Neural crest cell (in vitro differentiated cells): ENCODE results near the gene ZMYND12. TPM values are rescaled to one million over a fixed set of nuclear protein-coding genes. Genes with fewer than 3 reads are reported as not detected.

Source experiments
- DNase-seq: peaks from one replicate; pipeline ENCODE4 v3.0.0; 2021; ENCODE audit warnings: low read depth, mixed read lengths, low spot score
- H3K27ac Mint-ChIP-seq: one replicate; pipeline ENCODE4 v1.8.0; 2021; ENCODE audit warnings: mild to moderate bottlenecking, mixed read lengths; ENCODE audit not compliant: unreplicated experiment
- H3K27me3 Mint-ChIP-seq: 2 replicates; pipeline ENCODE4 v1.8.0; 2021; ENCODE audit warnings: low read depth, mild to moderate bottlenecking, mixed read lengths
- H3K36me3 Mint-ChIP-seq: 2 replicates; pipeline ENCODE4 v1.8.0; 2021; ENCODE audit warnings: low read depth, mild to moderate bottlenecking, mixed read lengths
- H3K4me1 Mint-ChIP-seq: 2 replicates; pipeline ENCODE4 v1.8.0; 2021; ENCODE audit warnings: mixed read lengths
- H3K4me3 Mint-ChIP-seq: one replicate; pipeline ENCODE4 v1.8.0; 2021; ENCODE audit warnings: mild to moderate bottlenecking, mixed read lengths
- H3K9me3 Mint-ChIP-seq: 2 replicates; pipeline ENCODE4 v1.8.0; 2021; ENCODE audit warnings: mixed read lengths
- CTCF ChIP-seq: fragments of 200-600 bp; sonication (generic); conservative IDR thresholded peaks from 2 replicates; pipeline ENCODE4 v1.5.0; 2021; ENCODE audit warnings: antibody characterized with exemption, mild to moderate bottlenecking
- total RNA-seq: library from RNA; stranded (reverse); gene quantifications from 2 replicates; pipeline ENCODE4 v1.2.1, GENCODE V29; 2021

ZMYND12 gene
- total RNA-seq, 1 donor from 2014 or later: 0.61 TPM

- no peaks in the 10 kb centered on the region for H3K27me3 Mint-ChIP-seq
- TF ChIP-seq CTCF: no peak
- H3K4me3 Mint-ChIP-seq: no peak overlapping the region
- H3K9me3 Mint-ChIP-seq: no peaks in the 10 kb centered on the region
- no peaks in the 10 kb centered on the region for H3K4me1 Mint-ChIP-seq
- no peak overlapping the region for H3K27ac Mint-ChIP-seq
- no peaks in the 10 kb centered on the region for H3K36me3 Mint-ChIP-seq
- DNase-seq: no peak
Measured at GRCh38 chr1:42469727-42470126, 13.9 kb upstream of the ZMYND12 start.

- Mint-ChIP-seq H3K4me3 (no peak overlapping the region), H3K27ac (no peak overlapping the region), H3K27me3 (no peaks in the 10 kb centered on the region), H3K36me3 (no peaks in the 10 kb centered on the region), H3K4me1 (peaks cover 27% of the 10 kb centered on the region), H3K9me3 (no peaks in the 10 kb centered on the region)
- no peak for DNase-seq
- no peak for TF ChIP-seq CTCF
Measured at GRCh38 chr1:42466030-42466429, 10.2 kb upstream of the ZMYND12 start.

GRCh38 chr1:42463921-42464320 lies 8.1 kb upstream of the ZMYND12 start:
- no peaks in the 10 kb centered on the region for H3K36me3 Mint-ChIP-seq
- H3K4me3 Mint-ChIP-seq: peak overlapping the region; percentile 97
- TF ChIP-seq CTCF: no peak
- H3K27ac Mint-ChIP-seq: peak overlapping the region; percentile 0
- H3K4me1 Mint-ChIP-seq: peaks cover 27% of the 10 kb centered on the region
- no peaks in the 10 kb centered on the region for H3K9me3 Mint-ChIP-seq
- DNase-seq: no peak
- no peaks in the 10 kb centered on the region for H3K27me3 Mint-ChIP-seq

- Mint-ChIP-seq H3K27ac (peak within 1 kb of the TSS; percentile 90), H3K36me3 (peaks cover under 1% of the 10 kb centered on the region), H3K27me3 (no peaks in the 10 kb centered on the region), H3K9me3 (no peaks in the 10 kb centered on the region), H3K4me3 (peak within 1 kb of the TSS; percentile 97), H3K4me1 (peaks cover 29% of the 10 kb centered on the region)
- DNase-seq: peak; percentile 80
- TF ChIP-seq CTCF: no peak
Measured at GRCh38 chr1:42462828-42463763, 7.3 kb upstream of the ZMYND12 start, which contains the start of gene CCDC30. CCDC30 (plus strand) TSS chr1:42463286; CDS start chr1:42480552, 17,266 bp downstream.

- no peak overlapping the region for H3K27ac Mint-ChIP-seq
- H3K36me3 Mint-ChIP-seq: peaks cover 3% of the 10 kb centered on the region
- peaks cover 42% of the 10 kb centered on the region for H3K4me1 Mint-ChIP-seq
- DNase-seq: no peak
- H3K9me3 Mint-ChIP-seq: no peaks in the 10 kb centered on the region
- TF ChIP-seq CTCF: no peak
- peak overlapping the region; percentile 39 for H3K4me3 Mint-ChIP-seq
- H3K27me3 Mint-ChIP-seq: no peaks in the 10 kb centered on the region
Measured at GRCh38 chr1:42461196-42461595, 5.4 kb upstream of the ZMYND12 start.
